DMS53 treated with DMSO at 0.1 percent for 48 hours (cell line): ENCODE measurements around the gene BBIP1.

Experiments used
- DNase-seq: peaks from one replicate; lab custom pipeline; 2025; ENCODE audit not compliant: unreplicated experiment; lab: John Stamatoyannopoulos, UW

The BBIP1 gene

GRCh38 chr10:110863956-110864355 lies 55.0 kb downstream of the BBIP1 start:
- no peak for DNase-seq

- DNase-seq: no peak
Measured at GRCh38 chr10:110863361-110863760, 55.6 kb downstream of the BBIP1 start.

- no peak for DNase-seq
Measured at GRCh38 chr10:110862961-110863360, 56.0 kb downstream of the BBIP1 start.

DNA sequence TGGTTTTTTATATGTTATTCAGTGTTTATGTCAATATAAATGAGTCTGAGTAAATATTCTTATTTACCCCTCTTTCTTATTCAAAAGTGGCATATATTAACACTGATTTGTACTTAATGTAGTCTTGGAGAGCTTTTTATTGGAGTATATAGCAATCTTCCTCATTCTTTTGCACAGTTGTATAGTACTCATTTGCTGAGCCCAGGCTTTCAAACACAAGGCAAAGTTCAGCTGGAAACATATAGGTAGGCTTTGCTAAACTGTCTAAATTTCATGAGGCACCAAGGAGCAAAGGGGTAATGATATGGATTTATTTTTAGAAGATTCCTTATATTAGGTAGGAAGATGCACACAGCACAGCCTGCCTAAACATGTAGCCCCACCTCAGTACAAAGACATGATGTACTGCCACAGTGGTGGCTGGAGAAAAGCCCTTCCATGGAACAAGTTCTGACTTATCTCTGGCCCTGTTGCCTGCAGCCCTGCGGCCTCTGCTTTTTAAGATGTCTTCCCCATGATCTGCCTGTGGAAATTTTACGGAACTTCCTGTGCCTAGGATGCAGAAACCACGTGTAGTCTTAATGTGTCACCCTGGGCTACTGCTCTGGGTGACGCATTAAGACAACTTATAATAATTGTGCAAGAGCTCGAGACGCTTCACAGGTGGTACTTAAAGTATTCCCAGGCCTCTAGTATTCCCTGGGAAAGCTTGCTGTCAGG lies 56.9 kb downstream of the BBIP1 start:
- no peak for DNase-seq

- DNase-seq: no peak
Measured at GRCh38 chr10:110861476-110861875, 57.5 kb downstream of the BBIP1 start.

GRCh38 chr10:110860576-110861241 lies 58.3 kb downstream of the BBIP1 start:
- DNase-seq: no peak

- no peak for DNase-seq
Measured at GRCh38 chr10:110859973-110860376, 59.0 kb downstream of the BBIP1 start.

GRCh38 chr10:110859206-110859972 lies 59.6 kb downstream of the BBIP1 start:
- no peak for DNase-seq

DNA sequence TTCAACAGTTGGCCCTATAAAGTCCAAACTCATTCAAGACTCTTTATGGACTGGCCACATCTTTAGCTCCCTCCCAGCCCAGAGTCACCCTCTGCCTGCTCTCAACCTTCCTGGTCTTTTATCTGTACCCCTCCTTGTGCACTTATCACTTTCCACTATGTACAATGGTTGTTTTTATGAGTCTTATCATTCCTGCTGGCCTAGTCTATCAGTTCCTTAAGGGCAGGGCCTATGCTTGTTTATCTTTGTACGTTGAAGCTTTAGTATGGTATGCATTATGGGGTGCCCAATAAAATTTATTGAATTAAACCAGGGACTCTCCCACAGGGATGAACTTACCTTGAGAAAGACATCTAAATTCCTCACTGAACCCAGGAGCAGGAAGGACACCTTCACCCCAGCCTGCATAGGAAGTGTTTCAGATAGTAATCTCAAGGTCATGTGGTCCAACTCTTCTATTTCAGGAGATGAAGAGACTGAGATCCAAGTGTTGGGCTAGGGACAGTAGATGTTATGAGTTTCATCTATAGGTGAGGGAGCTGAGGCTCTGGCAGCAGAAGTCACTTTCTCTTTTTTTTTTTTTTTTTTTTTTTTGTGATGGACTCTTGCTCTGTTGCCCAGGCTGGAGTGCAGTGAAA lies 60.6 kb downstream of the BBIP1 start:
- no peak for DNase-seq

GRCh38 chr10:110857265-110858171 lies 61.5 kb downstream of the BBIP1 start:
- DNase-seq: peak; percentile 11

DNA sequence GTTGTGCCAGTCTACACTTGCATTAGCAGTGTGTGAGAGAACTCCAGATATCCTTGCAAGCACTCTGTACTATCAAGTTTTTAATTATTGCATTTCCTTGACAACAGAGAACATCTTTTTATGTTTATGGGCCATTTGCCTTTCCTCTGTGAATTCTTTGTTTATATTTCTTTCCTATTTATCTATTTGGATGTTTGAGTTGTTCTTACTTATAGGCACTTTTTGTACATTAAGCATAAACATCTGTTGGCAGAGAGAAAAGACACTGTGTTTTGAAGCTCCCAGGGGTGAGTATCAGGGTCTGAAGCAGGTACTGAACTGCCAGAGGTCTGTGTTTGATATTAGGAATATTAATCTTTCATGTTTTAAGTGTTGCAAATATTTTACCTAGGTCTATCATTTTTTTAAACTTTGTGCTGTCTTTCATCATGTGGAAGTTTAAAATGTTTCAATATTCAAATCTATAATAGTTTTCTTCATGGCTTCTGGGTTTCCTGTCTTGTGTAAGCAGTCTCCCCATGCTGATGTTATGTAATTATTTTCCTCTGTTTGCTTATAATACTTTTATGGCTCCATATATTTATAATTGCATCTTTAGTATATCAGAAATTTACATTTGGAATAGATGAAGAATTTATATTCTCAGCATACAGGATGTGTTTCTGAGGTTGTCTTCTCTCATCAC lies 64.9 kb downstream of the BBIP1 start:
- no peak for DNase-seq

DNA sequence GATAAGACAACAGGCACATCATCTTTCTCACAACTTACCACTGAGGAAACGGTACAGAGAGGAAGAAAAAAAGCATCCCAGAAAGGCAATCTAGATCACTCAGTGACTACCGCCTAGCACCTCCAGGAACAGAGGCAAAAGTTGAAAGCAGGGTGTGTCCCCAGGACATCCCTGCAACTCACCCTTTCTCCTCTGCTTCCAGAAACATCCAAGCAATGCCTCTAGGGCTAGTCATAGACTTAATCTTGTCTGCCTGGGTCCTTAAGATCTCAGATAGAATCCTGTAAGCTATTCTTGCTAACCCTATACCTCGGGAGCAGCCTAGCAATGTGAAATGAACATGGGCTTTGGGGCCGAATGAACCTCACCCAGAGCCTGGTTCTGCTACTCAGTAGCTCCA lies 66.0 kb downstream of the BBIP1 start:
- DNase-seq: no peak

GRCh38 chr10:110852255-110852896 lies 66.6 kb downstream of the BBIP1 start:
- DNase-seq: peak; percentile 20

DNA sequence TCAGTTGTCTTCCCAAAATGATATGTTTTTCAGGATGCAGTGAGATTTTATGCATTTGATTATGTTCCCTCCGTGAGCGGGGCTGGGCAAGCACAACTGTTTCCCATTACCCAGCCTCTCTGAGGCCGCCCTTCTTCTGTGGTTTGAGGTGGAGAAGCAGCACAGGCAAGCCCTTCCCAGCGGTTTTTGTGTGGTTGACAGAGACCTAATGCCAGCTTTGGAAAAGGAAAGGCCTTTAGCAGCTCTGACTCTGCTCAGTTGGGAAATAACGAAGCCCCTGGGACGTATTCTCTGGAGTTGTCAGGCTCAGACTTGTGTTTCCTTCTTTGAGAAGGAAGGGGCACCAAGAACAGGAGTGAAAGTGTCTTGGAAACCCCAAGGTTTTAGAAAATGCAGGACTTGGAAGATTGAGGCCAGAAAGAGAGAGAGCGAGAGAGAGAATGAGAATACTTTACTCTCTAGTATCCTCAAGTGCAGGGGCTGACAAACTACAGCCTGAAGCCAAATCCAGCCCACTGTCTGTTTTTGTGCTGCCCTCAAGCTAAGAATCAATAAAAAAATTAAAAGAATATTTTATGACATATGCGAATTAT lies 67.9 kb downstream of the BBIP1 start:
- DNase-seq: no peak

GRCh38 chr10:110850099-110850498 lies 68.9 kb downstream of the BBIP1 start:
- DNase-seq: no peak
